ENCODE measurements around the gene TRIM7. TPM values are rescaled to one million over a fixed set of nuclear protein-coding genes. Genes with fewer than 3 reads are reported as not detected.

The TRIM7 gene
- total and polyA plus RNA-seq, 9 of the 15 experiments (the other 6 are each of a cell fraction or from before 2014, with no cell fraction given) = 2.6 to 14.9 (median 8.9) TPM

GRCh38 chr5:181191526-181192336 lies 13.3 kb downstream of the TRIM7 start (continued):
- no peak for TF ChIP-seq ZNF165 (CRISPR knock-in tag; IDR thresholded peaks at IDR 0.05; ENCODE audit: borderline replicate concordance)
- 0 out of 2 replicates have a peak, but pooled peaks have one; percentile 10 for TF ChIP-seq NR2C2 (CRISPR knock-in tag; IDR thresholded peaks at IDR 0.05)
- peak; percentile 90 for TF ChIP-seq NR2C2 (tag; IDR thresholded peaks at IDR 0.05)
- TF ChIP-seq GTF2E2 (tag; IDR thresholded peaks at IDR 0.05) = peak; percentile 27; the same call in 1 of the 2 replicates
- TF ChIP-seq TFAP4 (CRISPR knock-in tag; IDR thresholded peaks at IDR 0.05; ENCODE audit: borderline replicate concordance) = peak; percentile 82
- no peak for TF ChIP-seq ETS2 (tag; IDR thresholded peaks at IDR 0.05; ENCODE audit: borderline replicate concordance, poor library complexity, severe bottlenecking)
- TF ChIP-seq ATF1 (CRISPR knock-in tag; IDR thresholded peaks at IDR 0.05) = no peak
- peak; percentile 70; the same call in 1 of the 2 replicates for TF ChIP-seq ATF1 (tag; IDR thresholded peaks at IDR 0.05)
- TF ChIP-seq, protein P1, sequence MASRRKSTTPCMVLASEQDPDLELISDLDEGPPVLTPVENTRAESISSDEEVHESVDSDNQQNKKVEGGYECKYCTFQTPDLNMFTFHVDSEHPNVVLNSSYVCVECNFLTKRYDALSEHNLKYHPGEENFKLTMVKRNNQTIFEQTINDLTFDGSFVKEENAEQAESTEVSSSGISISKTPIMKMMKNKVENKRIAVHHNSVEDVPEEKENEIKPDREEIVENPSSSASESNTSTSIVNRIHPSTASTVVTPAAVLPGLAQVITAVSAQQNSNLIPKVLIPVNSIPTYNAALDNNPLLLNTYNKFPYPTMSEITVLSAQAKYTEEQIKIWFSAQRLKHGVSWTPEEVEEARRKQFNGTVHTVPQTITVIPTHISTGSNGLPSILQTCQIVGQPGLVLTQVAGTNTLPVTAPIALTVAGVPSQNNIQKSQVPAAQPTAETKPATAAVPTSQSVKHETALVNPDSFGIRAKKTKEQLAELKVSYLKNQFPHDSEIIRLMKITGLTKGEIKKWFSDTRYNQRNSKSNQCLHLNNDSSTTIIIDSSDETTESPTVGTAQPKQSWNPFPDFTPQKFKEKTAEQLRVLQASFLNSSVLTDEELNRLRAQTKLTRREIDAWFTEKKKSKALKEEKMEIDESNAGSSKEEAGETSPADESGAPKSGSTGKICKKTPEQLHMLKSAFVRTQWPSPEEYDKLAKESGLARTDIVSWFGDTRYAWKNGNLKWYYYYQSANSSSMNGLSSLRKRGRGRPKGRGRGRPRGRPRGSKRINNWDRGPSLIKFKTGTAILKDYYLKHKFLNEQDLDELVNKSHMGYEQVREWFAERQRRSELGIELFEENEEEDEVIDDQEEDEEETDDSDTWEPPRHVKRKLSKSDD (conservative IDR thresholded peaks at IDR 0.05; ENCODE audit: low read length) = peak; percentile 48; the same call in 1 of the 2 replicates
- TF ChIP-seq FOXO4 (CRISPR knock-in tag; IDR thresholded peaks at IDR 0.05) = no peak
- TF ChIP-seq BMI1 (IDR thresholded peaks at IDR 0.05; ENCODE audit: low read length) = no peak
- TF ChIP-seq HNRNPL (IDR thresholded peaks at IDR 0.05; ENCODE audit: low read depth, low read length) = peak; percentile 86
- no peak for TF ChIP-seq MAFF (IDR thresholded peaks at IDR 0.05; ENCODE audit: low read length)
- TF ChIP-seq, protein P2, sequence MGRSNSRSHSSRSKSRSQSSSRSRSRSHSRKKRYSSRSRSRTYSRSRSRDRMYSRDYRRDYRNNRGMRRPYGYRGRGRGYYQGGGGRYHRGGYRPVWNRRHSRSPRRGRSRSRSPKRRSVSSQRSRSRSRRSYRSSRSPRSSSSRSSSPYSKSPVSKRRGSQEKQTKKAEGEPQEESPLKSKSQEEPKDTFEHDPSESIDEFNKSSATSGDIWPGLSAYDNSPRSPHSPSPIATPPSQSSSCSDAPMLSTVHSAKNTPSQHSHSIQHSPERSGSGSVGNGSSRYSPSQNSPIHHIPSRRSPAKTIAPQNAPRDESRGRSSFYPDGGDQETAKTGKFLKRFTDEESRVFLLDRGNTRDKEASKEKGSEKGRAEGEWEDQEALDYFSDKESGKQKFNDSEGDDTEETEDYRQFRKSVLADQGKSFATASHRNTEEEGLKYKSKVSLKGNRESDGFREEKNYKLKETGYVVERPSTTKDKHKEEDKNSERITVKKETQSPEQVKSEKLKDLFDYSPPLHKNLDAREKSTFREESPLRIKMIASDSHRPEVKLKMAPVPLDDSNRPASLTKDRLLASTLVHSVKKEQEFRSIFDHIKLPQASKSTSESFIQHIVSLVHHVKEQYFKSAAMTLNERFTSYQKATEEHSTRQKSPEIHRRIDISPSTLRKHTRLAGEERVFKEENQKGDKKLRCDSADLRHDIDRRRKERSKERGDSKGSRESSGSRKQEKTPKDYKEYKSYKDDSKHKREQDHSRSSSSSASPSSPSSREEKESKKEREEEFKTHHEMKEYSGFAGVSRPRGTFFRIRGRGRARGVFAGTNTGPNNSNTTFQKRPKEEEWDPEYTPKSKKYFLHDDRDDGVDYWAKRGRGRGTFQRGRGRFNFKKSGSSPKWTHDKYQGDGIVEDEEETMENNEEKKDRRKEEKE (IDR thresholded peaks at IDR 0.05; ENCODE audit: borderline replicate concordance in 1 of 2, control insufficient read depth in 1 of 2, low read depth in 2 of 2, low read length in 1 of 2) = peak in 1 of 2 experiments; percentile 82; a peak in 1 of 4 replicates
- peak; percentile 85 for TF ChIP-seq ZFX (CRISPR knock-in tag; IDR thresholded peaks at IDR 0.05)
- TF ChIP-seq TBL1XR1 (IDR thresholded peaks at IDR 0.05; ENCODE audit: low read length in 2 of 2) = peak in 1 of 2 experiments; percentile 92; a peak in 2 of 4 replicates
- peak; percentile 70; the same call in 1 of the 2 replicates for TF ChIP-seq ZNF644 (tag; IDR thresholded peaks at IDR 0.05; ENCODE audit: low read depth)
- peak; percentile 28; the same call in 1 of the 2 replicates for TF ChIP-seq KDM2B (CRISPR knock-in tag; IDR thresholded peaks at IDR 0.05)
- peak; percentile 30; the same call in 1 of the 2 replicates for TF ChIP-seq EGR1 (conservative IDR thresholded peaks at IDR 0.05)
